GDM1 (cell line): Measurements from ENCODE around the gene HMGN4.
"Not testable (repeated sequence)": the region's sequence is repeated elsewhere in the genome, so short reads cannot be mapped to it uniquely, and the experiment has no call there.

Source experiments
- DNase-seq: peaks from one replicate; lab custom pipeline; 2025; lab: John Stamatoyannopoulos, UW

HMGN4 gene

DNA sequence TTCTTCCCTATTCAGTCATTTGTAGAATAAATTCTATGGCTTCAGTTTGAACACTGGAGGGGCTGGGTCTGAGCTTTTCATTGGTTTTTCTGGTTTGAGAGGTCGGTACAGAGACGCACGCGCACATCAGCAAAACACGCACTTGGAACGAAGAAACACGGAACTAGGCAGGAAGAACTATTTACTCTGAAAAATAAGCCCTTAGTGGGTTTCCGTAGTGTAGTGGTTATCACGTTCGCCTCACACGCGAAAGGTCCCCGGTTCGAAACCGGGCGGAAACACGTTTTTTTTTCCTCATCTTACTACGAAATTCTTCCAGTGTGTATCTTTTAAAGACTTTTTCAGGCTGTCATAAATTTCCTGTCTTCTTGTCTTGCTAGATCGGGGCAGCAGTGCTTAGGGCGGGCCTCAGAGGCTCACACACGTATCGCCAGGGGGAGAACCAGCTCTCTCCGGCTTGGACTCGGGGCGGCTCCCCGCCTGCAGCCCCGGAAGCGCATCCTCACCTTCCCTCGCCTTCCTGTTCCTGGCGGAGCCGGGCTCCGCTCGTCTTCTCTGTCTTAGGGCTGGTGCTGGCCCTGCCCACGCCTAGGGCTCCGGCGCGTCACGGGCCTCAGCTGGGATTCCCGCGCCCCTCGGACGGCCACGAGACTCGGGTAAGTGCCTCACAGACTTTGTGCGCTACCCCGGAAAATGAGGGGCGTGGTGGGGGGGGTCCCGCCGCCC, at the start of gene HMGN4:
Gene HMGN4 (plus strand): TSS at position 521 of the 726 bp plus-strand sequence. CDS start 6,841 bp downstream, outside the sequence.
- peak; percentile 83 for DNase-seq

DNA sequence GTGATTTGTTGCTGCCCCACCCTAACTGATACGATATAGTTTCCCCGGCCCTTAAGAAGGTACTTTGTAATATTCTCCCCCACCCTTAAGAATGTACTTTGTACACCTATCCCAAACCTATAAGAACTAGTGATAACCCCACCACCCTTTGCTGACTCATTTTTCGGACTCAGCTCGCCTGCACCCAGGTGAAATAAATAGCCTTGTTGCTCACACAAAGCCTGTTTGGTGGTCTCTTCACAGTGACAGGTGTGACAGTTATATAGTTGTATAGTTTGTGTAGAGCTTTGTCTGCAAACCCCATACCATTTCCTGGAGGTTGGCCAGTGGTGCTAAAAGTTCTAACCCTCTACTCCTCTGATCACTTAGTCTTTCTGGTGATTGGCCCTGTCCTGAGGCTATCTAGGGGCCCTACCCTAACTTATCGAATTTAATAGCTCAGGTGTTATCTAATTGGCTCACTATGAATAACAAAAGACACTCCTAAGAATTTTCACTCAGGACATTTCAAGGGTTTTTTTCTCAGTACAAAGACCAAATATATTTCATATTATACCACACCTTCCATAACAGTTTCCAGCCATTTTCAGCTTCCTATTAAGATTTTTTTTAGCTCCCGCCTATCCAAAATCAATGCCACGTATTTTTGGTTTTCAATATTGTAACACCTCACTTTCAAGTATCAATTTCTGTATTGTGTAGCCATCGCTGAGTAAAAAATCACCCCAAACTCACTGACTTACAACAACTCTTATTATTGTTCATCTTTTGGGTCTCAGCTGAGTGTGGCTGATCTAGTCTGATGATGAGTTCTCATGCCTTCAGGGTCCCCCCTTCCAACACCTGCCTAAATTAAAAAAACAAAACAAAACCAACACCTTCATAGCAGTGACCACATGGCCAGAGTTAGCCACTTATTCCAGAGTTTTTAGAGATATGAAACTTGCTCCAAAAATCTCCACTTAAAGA, 47.9 kb upstream of the HMGN4 start:
- no peak for DNase-seq

DNA sequence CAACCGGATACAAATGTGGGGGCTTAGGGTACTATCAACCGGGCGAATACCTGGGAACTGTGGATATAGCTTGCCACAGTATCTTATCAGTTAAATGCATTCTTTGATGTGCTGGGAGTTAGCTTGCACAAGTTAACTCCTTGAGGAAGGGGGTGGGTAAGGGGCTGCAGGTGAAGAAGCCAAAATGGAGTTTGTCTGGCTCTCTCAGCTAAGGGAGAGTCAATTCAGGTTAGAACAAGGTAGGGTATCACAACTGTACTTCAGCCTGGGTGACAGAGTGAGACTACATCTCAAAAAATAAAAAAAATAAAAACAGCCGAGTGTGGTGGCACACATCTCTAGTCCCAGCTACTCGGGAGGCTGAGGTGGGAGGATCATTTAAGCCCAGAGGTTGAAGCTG, 46.6 kb upstream of the HMGN4 start:
- DNase-seq: no peak

DNA sequence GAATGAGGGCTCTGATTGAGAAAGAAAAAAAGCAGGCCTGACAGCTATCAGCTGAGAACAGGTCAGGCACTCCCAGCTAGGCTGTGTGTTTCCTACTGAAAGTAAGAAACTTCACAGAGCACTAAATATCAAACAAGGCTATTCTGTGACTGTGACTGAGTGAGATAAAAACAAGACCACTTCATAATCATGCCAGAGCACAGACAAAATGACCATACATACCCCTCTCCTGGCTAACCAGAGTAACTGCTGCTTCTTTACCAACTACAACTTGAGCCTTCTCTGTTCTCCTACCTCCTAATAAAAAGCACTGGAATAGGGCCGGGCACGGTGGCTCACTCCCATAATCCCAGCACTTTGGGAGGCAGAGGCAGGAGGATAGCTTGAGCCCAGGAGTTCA, 44.9 kb upstream of the HMGN4 start:
- DNase-seq: no peak

DNA sequence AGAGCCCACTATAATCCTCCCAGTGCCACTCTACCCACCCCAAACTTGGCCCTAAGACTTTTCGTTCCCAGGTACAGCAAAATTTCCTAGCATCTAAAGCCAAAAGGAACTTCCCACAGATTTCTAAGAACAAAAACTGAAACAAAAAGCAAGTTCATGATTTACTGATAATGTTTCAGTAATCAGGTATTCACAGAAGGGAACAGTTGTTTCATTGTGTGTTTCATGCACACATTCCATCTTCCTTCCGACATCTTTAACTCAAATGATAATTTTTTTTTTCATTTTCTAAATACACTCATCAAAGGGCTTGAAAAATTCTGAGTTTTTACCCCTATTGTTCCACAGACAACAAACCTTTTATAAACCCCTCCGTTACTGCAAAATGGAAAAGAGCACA, 44.0 kb upstream of the HMGN4 start:
- no peak for DNase-seq

DNA sequence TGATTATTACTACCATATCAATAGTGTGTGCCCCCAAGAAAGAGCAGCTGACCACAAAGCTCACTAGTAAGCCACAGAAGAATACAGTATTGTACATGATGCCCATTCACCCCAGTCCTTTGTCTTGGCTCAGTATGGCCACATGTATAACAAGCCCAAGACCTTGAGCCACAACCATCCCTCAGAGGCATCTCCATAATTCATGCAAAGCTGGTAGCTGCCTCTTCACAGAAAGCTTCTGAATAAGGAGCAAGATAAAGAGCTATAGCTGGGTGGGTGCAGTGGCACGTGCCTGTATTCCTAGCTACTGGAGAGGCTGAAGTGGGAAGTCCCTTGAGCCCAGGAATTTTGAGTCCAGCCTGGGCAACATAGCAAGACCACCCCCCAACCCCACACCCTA, 42.9 kb upstream of the HMGN4 start:
- no peak for DNase-seq

DNA sequence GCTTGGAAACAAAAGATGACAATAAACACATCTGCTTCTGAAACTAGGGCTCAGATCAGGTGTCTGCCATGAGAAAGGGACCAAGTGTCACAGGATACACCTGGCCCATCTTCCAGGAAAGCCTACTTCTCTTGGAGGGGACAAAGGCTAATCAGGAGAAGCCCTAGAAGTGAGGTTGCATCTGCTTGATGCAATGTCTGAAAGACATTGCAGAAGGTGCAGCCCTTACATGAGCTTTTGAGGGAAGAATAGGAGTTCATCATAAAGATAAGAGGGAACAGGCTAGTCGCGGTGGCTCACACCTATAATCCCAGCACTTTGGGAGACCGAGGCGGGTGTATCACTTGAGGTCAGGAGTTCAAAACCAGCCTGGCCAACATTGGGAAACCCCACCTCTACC, 40.6 kb upstream of the HMGN4 start:
- DNase-seq: no peak

DNA sequence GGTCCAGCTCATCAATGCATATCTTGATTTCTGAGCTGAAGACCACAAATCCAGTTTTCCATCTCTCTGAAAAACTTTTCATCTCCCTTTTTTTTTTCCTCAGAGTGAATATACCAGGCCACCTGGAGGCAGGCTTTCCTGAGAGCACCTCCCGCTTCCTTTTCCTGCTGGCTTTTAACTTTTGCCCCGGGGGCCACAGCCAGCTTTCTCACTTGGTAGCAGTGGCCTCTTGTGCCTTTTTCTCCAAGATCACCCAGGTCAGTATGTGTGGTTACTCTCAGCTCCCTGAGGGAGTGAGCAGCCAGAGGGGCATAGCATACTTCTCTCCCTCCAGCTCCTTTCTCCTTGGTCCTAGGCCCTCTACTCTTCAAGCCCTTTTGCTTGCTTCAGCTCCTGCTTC, 38.1 kb upstream of the HMGN4 start, which contains the start of gene BTN1A1:
Gene BTN1A1 (plus strand): TSS at position 202 of the 400 bp plus-strand sequence. CDS start 984 bp downstream, outside the sequence.
- peak; percentile 7 for DNase-seq

DNA sequence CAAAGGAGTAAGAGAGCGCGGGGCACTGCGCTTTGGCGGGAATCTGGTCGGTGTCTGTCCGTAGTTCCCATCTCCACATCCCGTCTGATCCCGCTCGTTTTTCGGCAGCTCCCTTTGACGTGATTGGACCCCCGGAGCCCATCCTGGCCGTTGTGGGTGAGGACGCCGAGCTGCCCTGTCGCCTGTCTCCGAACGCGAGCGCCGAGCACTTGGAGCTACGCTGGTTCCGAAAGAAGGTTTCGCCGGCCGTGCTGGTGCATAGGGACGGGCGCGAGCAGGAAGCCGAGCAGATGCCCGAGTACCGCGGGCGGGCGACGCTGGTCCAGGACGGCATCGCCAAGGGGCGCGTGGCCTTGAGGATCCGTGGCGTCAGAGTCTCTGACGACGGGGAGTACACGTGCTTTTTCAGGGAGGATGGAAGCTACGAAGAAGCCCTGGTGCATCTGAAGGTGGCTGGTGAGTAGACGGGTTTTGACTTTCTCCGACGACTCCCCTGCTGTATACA, 36.6 kb upstream of the HMGN4 start:
- no peak for DNase-seq

DNA sequence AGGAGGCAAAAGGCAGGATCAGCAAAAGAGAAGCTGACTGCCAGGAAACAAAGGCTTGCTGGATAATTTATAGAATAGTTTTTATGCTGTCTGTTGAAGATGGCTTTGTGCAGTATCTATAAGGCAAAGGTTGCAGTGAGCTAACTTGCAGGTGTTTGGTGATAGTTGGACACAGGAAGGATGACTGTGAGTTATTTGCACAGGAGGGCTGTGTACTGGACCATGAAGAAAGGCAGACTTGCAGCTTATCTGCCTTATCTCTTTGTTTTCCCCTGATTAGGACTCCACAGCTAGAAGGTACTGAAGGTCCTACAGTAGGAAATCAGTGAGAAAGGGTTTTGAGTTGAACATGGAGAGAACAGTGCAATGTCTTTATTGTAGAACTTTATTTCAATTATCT, 36.0 kb upstream of the HMGN4 start:
- DNase-seq: no peak

DNA sequence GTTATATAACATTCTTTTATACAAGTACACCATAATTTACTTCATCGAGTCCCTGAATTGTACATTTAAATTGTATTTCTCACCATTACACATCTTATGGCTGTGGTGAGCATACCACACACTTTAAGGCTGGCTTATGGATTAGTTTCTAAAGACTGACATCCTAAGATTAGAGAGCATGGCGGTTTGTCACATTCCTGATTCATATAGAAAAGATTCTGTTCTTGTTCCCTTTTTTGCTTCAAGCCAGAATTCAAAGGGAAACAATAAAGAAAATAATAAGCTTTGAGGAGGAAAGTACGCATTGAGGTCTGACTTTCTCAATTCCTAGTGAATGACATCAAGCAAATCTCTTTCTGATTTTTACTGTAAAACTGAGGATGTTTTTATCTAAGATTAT, 35.5 kb upstream of the HMGN4 start:
- DNase-seq: no peak

DNA sequence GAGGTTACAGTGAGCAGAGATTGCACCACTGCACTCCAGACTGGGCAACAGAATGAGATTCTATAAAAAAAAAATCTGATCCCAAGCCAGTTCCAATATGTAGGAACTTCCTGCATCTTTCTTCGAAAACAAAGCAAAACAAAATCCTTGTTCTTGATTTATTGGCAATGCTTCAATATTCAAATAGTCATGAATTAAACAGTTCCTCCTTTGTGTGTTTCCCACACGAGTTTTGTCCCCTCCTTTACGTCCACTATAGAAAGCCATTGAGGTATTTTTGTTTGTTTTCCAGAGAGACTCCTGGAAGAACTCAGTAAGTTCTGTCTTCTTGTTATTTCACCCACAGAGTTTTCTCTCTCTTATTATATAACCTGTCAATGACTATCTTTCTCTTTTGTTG, 30.5 kb upstream of the HMGN4 start:
- no peak for DNase-seq

DNA sequence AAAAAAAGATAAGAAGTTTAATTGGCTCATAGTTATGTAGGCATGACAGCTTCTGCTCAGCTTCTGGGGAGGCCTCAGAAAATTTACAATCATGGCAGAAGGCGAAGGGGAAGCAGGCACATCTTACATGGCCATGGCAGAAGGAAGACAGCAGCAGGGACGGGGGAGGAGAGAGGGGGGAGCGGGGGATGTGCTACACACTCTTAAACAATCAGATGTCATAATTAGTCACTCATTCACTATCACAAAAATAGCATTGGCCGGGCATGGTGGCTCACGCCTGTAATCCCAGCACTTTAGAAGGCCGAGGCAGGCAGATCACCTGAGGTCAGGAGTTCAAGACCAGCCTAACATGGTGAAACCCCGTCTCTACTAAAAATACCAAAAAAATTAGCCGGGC, 27.1 kb upstream of the HMGN4 start:
- DNase-seq: not testable (repeated sequence)

DNA sequence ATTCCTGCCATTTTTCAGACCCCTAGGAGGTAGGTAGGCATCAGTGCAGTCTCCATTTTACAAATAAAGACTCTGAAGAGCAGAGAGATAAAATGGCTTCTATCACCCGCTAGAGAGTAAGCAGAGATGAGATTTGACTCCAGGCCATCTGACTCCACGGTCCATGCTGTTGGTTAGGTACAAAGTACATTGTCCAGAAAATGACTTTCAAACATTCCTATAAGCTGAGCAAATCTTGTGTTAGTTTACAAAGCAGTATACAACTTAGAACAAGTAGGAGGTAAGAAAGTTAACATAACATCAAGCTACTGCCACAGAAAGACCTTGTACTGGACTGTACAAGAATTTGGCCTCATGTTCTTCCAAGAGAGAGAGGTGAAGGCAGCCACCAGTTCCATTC, 23.2 kb upstream of the HMGN4 start:
- DNase-seq: no peak

DNA sequence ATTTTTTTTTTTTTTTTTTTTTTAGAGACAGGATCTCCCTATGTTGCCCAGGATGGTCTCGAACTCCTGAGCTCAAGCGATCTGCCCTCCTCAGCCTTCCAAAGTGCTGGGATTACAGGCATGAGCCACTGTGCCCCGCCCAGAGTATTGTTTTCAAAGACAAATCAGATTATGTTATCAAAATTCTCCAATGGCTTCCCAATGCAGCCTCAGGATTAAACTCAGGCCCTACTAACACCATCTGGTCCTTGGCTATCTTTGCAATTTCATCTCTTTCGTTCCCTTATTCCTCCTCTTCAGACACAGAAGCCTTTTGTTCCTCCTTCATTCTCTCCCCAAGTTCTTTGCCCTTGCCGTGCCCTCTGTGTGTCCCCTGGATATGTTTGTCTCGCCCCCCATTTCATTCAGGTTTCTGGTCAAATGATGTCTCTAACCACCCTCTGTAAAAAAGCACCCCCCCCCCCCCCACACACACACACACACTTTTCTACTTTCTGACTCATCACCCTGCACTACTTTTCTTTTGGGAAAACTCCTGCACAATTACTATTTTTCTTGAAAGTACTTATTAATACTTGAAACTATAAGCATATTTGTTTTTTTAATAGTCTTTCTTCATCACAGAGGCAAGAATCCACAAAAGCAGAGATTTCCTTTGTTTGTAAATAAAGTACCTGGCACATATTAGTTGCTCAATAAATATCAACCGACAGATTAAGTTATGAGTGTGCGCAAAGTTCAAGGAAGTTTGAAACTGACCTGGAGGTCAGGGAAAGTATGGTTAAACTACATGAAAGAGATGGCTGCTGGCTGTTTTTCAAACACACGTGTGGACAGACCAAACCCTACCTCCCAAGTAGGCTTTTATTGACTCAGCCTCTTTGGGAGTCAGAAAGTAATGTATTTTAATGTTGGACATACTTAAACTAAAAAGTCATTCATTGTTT, 21.4 kb upstream of the HMGN4 start:
- DNase-seq: no peak

DNA sequence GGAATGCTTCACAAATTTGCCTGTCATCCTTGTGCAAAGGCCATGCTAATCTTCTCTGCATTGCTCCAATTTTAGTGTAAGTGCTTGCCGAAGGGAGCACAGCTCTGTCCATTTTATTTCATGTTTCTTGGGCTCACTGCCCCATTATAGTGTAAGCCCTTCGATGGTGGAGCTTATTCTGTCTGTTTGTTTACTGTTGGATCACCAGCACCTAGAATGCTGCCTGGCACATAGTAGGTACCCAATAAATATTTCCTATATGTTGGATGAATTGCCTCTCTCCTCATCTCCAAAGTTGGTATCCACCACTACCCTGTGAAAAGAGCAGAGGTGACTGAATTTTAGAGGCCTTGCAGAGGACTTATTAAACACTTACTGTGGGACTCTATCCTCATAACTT, 18.8 kb upstream of the HMGN4 start:
- no peak for DNase-seq

DNA sequence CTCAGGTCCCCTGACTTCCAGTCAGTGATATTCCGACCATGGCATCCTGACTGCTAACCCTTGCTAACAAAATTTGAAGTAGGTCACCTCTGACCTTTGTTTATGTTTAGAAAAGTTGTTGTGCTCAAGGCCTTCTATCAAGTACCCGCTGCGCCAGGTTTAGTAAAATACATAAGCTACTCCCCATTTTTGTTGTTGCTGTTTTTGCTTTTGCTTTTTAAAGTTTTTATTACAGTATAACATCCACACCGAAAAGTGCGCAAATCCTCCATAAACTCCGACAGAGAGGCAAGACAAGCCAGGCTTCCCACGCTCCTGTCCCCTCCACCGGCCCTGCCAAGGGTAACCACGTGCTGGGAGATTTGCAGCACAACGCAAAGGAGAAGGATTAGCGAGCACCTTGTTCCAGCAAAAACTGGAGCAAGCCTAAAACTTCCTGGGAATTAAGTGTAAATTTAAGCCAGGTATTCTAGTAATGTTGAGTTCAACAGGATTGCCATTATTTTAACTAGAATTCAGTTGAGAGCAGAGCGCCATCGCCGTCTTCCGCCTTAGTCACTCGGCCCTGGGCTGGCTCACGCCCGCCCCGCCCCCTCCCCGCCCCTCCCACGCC, 17.8 kb upstream of the HMGN4 start:
- no peak for DNase-seq

DNA sequence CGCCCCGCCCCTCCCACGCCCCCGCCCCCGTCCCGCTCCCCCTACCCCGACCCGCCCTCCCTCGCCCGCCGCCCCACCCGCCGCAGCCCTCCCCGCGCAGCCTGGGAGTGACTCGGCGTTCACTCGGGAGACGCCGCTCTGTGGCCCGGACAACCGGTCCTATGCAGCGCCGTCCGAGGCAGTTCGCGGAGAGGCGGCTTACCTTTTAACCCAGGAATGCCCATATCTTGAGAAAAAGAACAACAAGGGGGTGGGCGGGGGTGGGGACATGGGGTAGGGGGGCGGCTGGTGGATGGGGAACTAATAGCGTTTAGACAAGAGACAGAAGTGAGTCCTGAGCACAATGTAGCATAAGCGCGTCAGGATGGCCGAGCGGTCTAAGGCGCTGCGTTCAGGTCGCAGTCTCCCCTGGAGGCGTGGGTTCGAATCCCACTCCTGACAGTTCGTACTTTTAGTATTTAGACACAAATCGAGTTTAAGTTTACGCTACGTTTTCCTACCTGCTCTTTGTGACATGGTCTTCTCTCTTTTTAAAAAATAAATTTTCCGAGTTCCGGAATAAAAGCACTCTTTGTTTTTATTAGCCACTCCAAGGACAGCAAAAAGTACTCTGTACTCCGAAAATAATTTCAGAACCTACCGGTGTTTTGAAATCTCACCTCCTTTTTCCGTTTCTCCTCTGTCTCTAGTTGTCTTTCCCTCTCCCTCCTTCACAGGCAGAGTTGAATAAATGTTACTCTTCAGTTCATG, 17.1 kb upstream of the HMGN4 start:
- DNase-seq: peak; percentile 88

DNA sequence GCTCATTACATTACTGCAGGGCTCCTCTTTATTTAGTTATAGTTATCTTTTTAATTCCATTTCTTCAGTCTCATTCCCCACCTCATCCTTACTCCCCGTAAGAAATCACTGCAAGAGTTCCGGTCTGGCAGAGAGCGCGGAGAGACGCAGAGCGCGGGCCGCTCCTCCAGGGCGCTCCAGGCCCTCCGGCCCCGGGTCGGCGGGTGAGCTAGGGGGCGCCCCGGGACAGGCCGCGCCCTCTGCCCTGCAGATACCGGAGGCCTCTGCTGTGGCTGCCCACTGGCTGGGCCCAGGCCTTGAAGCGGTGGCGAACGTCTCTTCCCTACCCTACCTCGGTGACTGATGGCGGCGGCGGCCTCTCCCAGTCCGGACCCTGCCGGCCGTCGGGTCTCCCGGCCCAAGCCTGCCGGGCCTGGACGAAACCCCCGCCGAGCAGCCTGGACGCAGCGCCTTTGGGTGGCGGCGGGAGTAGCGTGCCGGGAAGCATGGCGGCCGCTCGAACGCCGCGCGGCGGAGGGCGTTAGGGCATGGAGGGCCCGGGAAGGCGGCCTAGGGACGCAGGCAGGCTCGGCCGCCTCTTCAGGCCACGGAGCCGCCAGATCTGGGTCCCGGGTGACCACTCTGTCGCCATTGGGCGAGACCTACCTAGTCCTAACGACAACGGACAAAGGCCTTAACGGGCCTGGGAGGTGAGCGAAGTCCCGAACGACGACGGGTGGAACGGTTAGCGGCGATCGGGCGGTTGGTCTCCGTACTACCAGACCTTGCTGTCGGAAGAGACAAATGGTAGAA, 16.4 kb upstream of the HMGN4 start:
- no peak for DNase-seq
